ENCODE measurements around the gene GOLGA7B. TPM values are rescaled to one million over a fixed set of nuclear protein-coding genes. Genes with fewer than 3 reads are reported as not detected.
A peak's percentile ranks its signal among the peaks of the same experiment; 100 is the strongest.
"Not testable (repeated sequence)": the region's sequence is repeated elsewhere in the genome, so short reads cannot be mapped to it uniquely, and the experiment has no call there.

Gene GOLGA7B
- total RNA-seq, 2 experiments from 2014 or later: 1.5 to 4.3 TPM

- Mint-ChIP-seq H3K27ac (no peak overlapping the region), H3K4me3 (no peak overlapping the region), H3K4me1 (no peaks in the 10 kb centered on the region), H3K27me3 (peaks cover 2% of the 10 kb centered on the region), H3K9me3 (ENCODE audit: low read depth) (no peaks in the 10 kb centered on the region), H3K36me3 (no peaks in the 10 kb centered on the region)
- CTCF ChIA-PET: interaction anchor here (1.4 kb wide), 1 partner anchor 11 kb away, joined by 3 read pairs; no protein-coding TSS in a partner anchor
- no peak for DNase-seq
- no peak for ATAC-seq
These were observed 28.2 kb upstream of the GOLGA7B start for GRCh38 chr10:97821308-97822038.

GRCh38 chr10:97822261-97822687, 27.4 kb upstream of the GOLGA7B start:
- no peaks in the 10 kb centered on the region for H3K9me3 Mint-ChIP-seq (ENCODE audit: low read depth)
- peaks cover 2% of the 10 kb centered on the region for H3K27me3 Mint-ChIP-seq
- DNase-seq (no peak), ATAC-seq (no peak)
- H3K4me1 Mint-ChIP-seq: no peaks in the 10 kb centered on the region
- CTCF ChIA-PET: no interaction called here
- no peak overlapping the region for H3K27ac Mint-ChIP-seq
- H3K36me3 Mint-ChIP-seq: no peaks in the 10 kb centered on the region
- H3K4me3 Mint-ChIP-seq: no peak overlapping the region

GRCh38 chr10:97823734-97824133, 25.9 kb upstream of the GOLGA7B start:
- H3K9me3 Mint-ChIP-seq (ENCODE audit: low read depth): no peaks in the 10 kb centered on the region
- DNase-seq: no peak
- H3K27ac Mint-ChIP-seq: no peak overlapping the region
- ATAC-seq: no peak
- no peaks in the 10 kb centered on the region for H3K36me3 Mint-ChIP-seq
- peaks cover 6% of the 10 kb centered on the region for H3K4me1 Mint-ChIP-seq
- no peaks in the 10 kb centered on the region for H3K27me3 Mint-ChIP-seq
- CTCF ChIA-PET: interaction anchor here (1.4 kb wide), 1 partner anchor 46 kb away, joined by 4 read pairs; no protein-coding TSS in a partner anchor
- H3K4me3 Mint-ChIP-seq: no peak overlapping the region

- Mint-ChIP-seq H3K9me3 (ENCODE audit: low read depth) (no peaks in the 10 kb centered on the region), H3K4me3 (no peak overlapping the region), H3K27me3 (no peaks in the 10 kb centered on the region), H3K36me3 (no peaks in the 10 kb centered on the region), H3K4me1 (peaks cover 20% of the 10 kb centered on the region), H3K27ac (no peak overlapping the region)
- DNase-seq (no peak), ATAC-seq (no peak)
- CTCF ChIA-PET: interaction anchor here (0.8 to 1.4 kb wide), 2 partner anchors 33 to 45 kb away, joined by 3 to 4 read pairs; no protein-coding TSS in a partner anchor
These were observed 24.5 kb upstream of the GOLGA7B start for GRCh38 chr10:97825020-97825760.

GRCh38 chr10:97826892-97827291, 22.8 kb upstream of the GOLGA7B start:
- no peaks in the 10 kb centered on the region for H3K36me3 Mint-ChIP-seq
- H3K9me3 Mint-ChIP-seq (ENCODE audit: low read depth): no peaks in the 10 kb centered on the region
- H3K4me3 Mint-ChIP-seq: no peak overlapping the region
- H3K27me3 Mint-ChIP-seq: peaks cover 1% of the 10 kb centered on the region
- DNase-seq (no peak), ATAC-seq (no peak)
- CTCF ChIA-PET: no interaction called here
- no peak overlapping the region for H3K27ac Mint-ChIP-seq
- peaks cover 26% of the 10 kb centered on the region for H3K4me1 Mint-ChIP-seq

- H3K27ac Mint-ChIP-seq: no peak overlapping the region
- H3K27me3 Mint-ChIP-seq: peaks cover 2% of the 10 kb centered on the region
- CTCF ChIA-PET: interaction anchor here (0.9 to 1.3 kb wide), 3 partner anchors 16 to 41 kb away, joined by 3 to 4 read pairs (median 3); partner anchors contain the start of gene GOLGA7B
- no peak for DNase-seq
- H3K4me1 Mint-ChIP-seq: peaks cover 26% of the 10 kb centered on the region
- no peak overlapping the region for H3K4me3 Mint-ChIP-seq
- no peak for ATAC-seq
- H3K36me3 Mint-ChIP-seq: no peaks in the 10 kb centered on the region
- H3K9me3 Mint-ChIP-seq (ENCODE audit: low read depth): no peaks in the 10 kb centered on the region
These were observed 21.8 kb upstream of the GOLGA7B start for GRCh38 chr10:97827702-97828291.

GRCh38 chr10:97828721-97829120, 20.9 kb upstream of the GOLGA7B start:
- H3K27ac Mint-ChIP-seq: peak overlapping the region; percentile 57
- ATAC-seq: peak; percentile 87
- DNase-seq: peak; percentile 57
- CTCF ChIA-PET: interaction anchor here (0.8 to 0.9 kb wide), 2 partner anchors 21 to 36 kb away, joined by 3 to 6 read pairs; partner anchors contain the start of gene GOLGA7B
- no peaks in the 10 kb centered on the region for H3K9me3 Mint-ChIP-seq (ENCODE audit: low read depth)
- no peak overlapping the region for H3K4me3 Mint-ChIP-seq
- peaks cover 26% of the 10 kb centered on the region for H3K4me1 Mint-ChIP-seq
- H3K36me3 Mint-ChIP-seq: no peaks in the 10 kb centered on the region
- H3K27me3 Mint-ChIP-seq: peaks cover 2% of the 10 kb centered on the region

- Mint-ChIP-seq H3K4me1 (peaks cover 26% of the 10 kb centered on the region), H3K9me3 (ENCODE audit: low read depth) (no peaks in the 10 kb centered on the region), H3K36me3 (no peaks in the 10 kb centered on the region), H3K4me3 (no peak overlapping the region), H3K27me3 (peaks cover 2% of the 10 kb centered on the region), H3K27ac (peak overlapping the region; percentile 14)
- ATAC-seq (no peak), DNase-seq (no peak)
- CTCF ChIA-PET: interaction anchor here (0.7 to 1.0 kb wide), 5 partner anchors 23 to 39 kb away, joined by 3 read pairs; no protein-coding TSS in a partner anchor
These were observed 19.6 kb upstream of the GOLGA7B start for GRCh38 chr10:97830064-97830463.

GRCh38 chr10:97831259-97831658, 18.4 kb upstream of the GOLGA7B start:
- H3K27ac Mint-ChIP-seq: no peak overlapping the region
- DNase-seq: no peak
- CTCF ChIA-PET: interaction anchor here (0.9 to 1.3 kb wide), 4 partner anchors 14 to 38 kb away, joined by 3 to 4 read pairs (median 3); no protein-coding TSS in a partner anchor
- H3K4me3 Mint-ChIP-seq: no peak overlapping the region
- H3K4me1 Mint-ChIP-seq: peaks cover 26% of the 10 kb centered on the region
- H3K27me3 Mint-ChIP-seq: peaks cover 2% of the 10 kb centered on the region
- peaks cover 3% of the 10 kb centered on the region for H3K9me3 Mint-ChIP-seq (ENCODE audit: low read depth)
- no peak for ATAC-seq
- no peaks in the 10 kb centered on the region for H3K36me3 Mint-ChIP-seq

GRCh38 chr10:97836446-97836845, 13.2 kb upstream of the GOLGA7B start:
- no peak overlapping the region for H3K27ac Mint-ChIP-seq
- ATAC-seq (no peak), DNase-seq (no peak)
- H3K4me1 Mint-ChIP-seq: peaks cover 9% of the 10 kb centered on the region
- H3K27me3 Mint-ChIP-seq: peaks cover 6% of the 10 kb centered on the region
- no peak overlapping the region for H3K4me3 Mint-ChIP-seq
- H3K36me3 Mint-ChIP-seq: no peaks in the 10 kb centered on the region
- H3K9me3 Mint-ChIP-seq (ENCODE audit: low read depth): peaks cover 3% of the 10 kb centered on the region
- CTCF ChIA-PET: interaction anchor here (0.7 kb wide), 1 partner anchor 76 kb away, joined by 3 read pairs; no protein-coding TSS in a partner anchor

- ATAC-seq: no peak
- Mint-ChIP-seq H3K9me3 (ENCODE audit: low read depth) (peaks cover 3% of the 10 kb centered on the region), H3K4me3 (no peak overlapping the region), H3K27me3 (peaks cover 8% of the 10 kb centered on the region), H3K4me1 (peaks cover 13% of the 10 kb centered on the region), H3K27ac (no peak overlapping the region), H3K36me3 (no peaks in the 10 kb centered on the region)
- CTCF ChIA-PET: interaction anchor here (0.5 to 0.6 kb wide), 2 partner anchors 36 to 74 kb away, joined by 3 read pairs; no protein-coding TSS in a partner anchor
- no peak for DNase-seq
These were observed 11.6 kb upstream of the GOLGA7B start for GRCh38 chr10:97838091-97838490.

GRCh38 chr10:97841166-97841565, 8.5 kb upstream of the GOLGA7B start:
- DNase-seq, ATAC-seq: not testable (repeated sequence)

GRCh38 chr10:97842114-97842513, 7.5 kb upstream of the GOLGA7B start:
- H3K27ac Mint-ChIP-seq; CTCF ChIA-PET; H3K36me3 Mint-ChIP-seq; H3K27me3 Mint-ChIP-seq; DNase-seq; H3K9me3 Mint-ChIP-seq (ENCODE audit: low read depth); ATAC-seq; H3K4me3 Mint-ChIP-seq: not testable (repeated sequence)
- H3K4me1 Mint-ChIP-seq: peaks cover 13% of the 10 kb centered on the region

More at GRCh38 chr10:97841166-97841565, 8.5 kb upstream of the GOLGA7B start:
- H3K4me1 Mint-ChIP-seq: peaks cover 13% of the 10 kb centered on the region
- CTCF ChIA-PET; H3K27me3 Mint-ChIP-seq; H3K36me3 Mint-ChIP-seq; H3K27ac Mint-ChIP-seq; H3K9me3 Mint-ChIP-seq (ENCODE audit: low read depth); H3K4me3 Mint-ChIP-seq: not testable (repeated sequence)
